ENCODE data around the gene SLC25A11.

The SLC25A11 gene

DNA sequence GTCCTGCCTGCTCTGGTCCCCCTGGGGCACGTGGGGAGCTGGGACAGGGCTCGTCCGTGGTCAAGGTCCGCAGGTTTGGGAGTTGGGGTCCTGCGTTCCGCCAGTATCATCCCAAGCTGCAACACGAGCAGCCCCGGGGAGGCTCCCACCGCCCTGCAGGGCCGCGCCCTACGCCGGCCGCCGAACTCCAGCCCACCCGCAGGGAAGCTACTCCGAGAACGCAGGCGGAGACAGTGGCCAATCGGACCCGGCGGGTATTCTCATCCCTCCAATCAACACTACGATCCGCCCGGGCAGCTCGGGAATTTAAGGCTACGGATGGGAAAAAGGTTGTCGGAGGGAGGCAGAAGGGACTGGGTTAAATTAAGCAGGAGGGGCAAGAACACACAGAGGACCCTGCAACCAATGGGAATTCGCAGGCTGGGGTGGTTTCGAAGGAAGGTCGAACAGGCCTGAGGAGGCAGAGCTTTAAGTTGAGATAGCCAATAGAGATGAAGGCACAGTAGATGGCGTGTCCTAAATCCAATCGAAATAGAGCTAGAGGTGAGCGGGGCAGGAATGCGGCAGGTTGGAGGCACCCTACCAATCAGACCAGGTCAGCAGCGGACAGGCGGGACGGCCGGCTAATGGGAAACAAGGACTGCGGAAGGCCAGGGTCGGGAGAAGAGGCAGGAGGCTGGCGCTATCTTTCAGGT lies 27.1 kb upstream of the SLC25A11 start:
- peak; percentile 98 for DNase-seq

DNA sequence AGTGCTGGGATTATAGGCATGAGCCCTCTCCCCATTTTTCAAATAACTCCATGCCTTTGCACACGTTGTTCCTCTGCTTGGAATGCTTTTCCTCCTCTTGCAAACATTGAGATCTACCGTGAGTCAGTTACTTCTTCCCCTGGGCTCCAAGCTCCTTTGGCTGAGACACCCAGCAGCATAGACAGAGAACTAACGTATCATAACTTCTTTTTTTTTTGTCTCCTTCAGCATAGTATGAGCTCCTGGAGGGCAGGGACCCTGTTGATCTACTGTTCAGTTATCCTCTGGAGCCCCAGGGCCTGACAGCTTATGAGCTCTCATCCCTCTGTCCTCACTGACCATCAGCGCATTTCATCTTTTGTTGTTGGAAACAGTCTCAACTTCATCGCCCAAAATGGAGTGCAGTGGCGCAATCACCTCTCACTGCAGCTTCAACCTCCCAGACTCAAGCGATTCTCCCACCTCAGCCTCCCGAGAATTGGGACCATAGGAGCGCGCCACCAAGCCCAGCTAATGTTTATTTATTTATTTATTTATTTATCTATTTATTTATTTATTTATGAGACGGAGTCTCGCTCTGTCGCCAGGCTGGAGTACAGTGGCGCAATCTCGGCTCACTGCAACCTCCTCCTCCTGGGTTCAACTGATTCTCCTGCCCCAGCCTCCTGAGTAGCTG lies 25.6 kb upstream of the SLC25A11 start:
- DNase-seq: no peak

DNA sequence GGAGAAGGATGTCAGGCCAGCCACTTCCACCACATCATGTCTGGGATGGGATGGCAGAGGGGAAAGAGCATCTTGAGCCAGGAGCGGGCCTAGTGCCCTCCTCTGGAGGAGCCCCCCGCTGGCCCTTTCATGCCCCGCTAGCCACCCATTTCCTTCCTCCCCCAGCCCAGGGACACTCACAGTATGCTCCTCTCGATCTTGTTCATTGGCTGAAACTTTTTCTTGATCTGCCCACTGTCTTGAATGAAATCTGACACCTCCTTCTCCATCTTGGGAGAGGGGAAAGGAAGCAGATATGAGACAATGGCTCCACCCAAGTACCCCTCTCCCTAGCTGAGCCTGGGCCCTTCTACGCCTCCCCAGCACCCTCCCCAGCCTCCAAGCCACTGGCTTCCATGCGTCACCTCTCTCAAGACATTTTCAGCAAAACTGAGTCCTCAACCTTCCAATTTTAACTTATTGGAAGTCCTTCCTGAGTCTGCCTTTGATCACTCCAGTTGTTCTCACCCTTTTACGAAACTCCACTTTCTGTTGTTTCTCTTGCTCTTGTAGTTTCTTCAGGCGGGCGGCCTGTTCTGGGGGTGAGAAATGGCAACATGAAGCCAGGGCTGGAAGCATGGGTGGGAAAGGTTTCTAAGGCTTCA lies 20.6 kb upstream of the SLC25A11 start:
- no peak for DNase-seq

DNA sequence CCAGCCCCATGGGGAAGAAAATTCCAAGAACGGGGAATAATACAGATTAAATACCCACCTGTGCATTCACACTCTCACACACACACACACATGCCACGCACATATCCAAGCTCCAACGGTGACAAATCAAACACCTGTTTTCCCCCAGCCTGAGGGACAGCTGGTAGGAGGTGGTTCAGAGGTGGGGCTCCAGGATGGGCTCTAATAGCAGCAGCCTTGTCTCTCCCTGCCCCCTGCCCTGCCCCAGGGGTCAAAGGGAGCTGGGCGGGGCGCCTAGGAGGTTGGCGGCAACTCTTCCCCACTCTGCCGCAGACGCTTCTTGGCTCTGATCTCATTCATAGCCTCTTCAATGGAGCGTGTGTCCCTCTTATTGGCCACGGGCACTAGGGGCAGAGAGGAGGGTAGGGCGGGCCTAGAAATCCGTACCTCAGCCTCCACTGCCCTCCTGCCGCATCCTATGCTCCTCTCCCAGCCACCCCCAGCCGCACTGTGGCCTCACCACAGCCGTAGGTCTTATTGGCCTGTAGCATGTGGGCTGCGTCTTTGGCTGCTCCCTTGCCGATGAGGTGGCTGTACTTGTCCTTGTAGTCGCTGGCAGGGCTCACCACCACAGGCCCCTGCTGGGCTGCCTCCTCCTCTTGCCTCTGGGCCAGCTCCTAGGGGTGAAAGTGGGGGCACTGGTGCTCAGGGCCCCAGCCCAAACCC lies 19.6 kb upstream of the SLC25A11 start:
- no peak for DNase-seq

DNA sequence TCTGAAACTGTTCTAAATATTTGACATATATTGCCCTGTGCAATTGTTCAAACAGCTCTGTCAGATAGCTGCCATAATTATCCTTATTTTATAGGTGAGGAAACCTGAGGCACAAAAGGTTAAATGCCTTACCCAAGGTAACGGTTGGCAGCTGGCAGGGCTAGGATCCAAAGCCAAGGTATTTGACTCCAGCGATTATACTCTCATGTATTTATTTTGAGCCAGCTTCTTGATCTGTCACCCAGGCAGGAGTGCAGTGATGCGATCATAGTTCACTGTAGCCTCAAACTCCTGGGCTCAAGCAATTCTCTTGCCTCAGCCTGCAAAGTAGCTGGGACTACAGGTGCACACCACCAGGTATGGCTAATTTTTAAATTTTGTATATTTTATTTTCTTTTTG lies 18.3 kb upstream of the SLC25A11 start:
- DNase-seq: no peak

DNA sequence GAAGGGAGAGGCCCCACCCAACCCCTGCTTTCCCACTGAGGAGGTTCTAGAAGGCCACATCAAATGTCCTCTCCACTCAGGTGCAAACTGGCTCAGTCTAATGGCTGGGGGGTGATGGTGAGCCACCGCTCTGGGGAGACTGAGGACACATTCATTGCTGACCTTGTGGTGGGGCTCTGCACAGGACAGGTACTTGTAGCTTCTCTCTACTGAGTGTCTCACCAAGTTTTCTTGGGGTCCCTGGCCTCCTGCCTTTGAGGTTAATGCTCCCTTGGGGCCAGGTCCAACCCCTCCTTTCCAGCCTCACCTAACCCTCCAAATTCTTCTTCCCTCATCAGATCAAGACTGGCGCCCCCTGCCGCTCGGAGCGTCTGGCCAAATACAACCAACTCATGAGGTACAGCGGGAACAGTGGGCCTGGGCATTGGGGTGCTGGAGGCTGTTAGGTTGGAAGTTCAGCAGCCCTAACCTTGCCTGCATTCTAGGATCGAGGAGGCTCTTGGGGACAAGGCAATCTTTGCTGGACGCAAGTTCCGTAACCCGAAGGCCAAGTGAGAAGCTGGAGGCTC lies 16.7 kb upstream of the SLC25A11 start:
- DNase-seq: no peak

DNA sequence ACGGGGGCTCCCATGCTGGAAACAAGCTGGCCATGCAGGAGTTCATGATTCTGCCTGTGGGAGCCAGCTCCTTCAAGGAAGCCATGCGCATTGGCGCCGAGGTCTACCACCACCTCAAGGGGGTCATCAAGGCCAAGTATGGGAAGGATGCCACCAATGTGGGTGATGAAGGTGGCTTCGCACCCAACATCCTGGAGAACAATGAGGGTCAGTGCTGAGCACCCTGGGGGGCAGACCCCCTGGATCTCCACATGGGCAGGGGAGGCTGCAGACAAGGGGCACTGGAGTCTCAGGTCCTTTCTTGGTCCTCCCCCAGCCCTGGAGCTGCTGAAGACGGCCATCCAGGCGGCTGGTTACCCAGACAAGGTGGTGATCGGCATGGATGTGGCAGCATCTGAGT lies 15.2 kb upstream of the SLC25A11 start:
- DNase-seq: no peak

DNA sequence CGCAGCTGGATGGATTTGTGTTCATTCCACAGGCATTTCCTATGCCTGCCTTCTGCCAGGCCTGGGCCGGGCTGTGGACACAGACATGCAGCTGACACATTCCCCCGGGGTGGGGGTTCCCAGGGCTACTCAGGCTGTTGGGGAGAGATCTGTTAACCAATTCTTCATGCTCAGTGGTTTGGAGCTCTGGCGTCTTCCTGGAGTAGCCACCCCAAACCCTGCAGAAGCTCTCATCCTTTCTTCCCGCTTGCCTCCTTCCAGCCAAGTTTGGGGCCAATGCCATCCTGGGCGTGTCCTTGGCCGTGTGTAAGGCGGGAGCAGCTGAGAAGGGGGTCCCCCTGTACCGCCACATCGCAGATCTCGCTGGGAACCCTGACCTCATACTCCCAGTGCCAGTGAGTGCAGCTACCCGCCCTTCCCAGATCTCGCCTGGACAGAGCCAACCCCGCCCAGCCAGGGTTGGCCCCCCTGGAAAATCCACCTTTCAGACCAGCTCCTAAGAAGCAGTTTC lies 13.7 kb upstream of the SLC25A11 start:
- DNase-seq: peak; percentile 40

DNA sequence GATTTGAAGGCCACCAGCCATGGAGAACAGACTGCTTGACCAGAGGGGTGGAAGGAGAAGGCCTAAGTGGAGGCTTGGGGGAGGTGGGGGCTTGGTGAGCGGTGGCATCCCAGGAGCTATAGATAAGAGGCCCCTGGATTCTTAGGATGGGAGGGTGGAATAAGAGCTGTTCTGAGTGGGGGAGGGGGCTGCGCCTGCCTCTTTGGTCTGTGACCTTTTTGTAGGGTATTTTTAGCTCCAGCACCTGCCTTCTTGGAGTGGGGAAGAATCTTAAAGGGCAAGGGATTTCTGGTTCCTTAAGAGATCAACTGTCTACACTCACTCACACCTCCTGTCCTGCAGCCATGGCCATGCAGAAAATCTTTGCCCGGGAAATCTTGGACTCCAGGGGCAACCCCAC lies 11.6 kb upstream of the SLC25A11 start:
- no peak for DNase-seq

DNA sequence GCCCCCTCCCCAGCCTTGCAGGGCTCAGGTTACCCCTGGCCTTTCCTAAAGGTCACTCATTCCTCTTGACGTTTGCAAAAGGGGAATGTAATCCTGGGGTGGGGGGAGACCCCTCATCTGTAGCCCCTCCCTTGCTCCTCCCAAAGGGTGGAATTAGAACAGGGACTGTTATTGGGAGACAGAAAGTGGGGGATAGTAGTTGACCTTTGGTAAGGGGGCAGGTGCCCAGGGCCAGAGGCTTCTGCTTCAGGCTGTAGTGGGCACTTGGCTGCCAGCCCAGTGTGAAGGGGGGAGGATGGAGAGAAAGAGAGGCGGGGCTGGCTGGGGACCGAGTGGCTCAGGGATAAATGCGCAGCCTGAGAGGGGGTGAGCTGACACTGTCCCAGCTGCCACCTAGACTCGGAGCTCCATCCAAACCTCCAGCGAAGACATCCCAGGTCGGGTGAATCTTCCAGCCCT lies 10.9 kb upstream of the SLC25A11 start, which contains the start of gene ENO3:
ENO3 (plus strand) TSS at position 374 of the 459 bp plus-strand sequence. CDS start 711 bp downstream, outside the sequence.
- no peak for DNase-seq

DNA sequence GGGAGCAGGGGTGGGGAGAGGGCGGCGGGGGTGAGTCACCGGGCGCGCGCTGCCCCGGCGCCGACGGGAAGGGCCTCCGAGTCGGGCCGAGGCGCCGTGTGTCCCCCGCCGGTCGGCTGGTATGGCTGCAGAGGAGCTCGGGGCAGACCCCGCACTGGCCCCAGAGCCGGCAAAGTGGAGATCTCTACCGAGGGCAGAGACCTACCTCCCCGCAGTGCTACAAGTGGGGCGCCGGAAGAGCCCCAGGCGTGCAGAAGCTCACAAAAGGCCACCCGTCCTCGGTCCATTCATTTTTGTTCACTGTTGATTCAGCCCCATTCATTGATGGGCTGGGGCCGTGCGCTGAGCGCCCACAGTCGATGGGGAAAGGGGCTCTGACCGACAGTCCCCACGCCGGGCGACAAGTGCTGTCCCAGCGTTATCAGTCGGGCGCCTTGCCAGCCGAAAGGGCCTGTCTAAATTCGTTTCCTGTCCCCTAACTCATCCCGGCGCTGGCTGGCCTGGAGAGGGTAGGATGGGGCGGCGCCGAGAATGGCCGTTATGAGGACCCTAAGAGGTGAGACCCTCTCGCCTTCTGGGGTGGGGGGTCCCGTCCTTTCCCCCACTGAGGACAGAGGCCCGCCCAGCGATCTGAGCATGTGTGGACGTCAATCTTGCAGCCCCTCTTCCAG lies 10.4 kb upstream of the SLC25A11 start:
- DNase-seq: peak; percentile 56

DNA sequence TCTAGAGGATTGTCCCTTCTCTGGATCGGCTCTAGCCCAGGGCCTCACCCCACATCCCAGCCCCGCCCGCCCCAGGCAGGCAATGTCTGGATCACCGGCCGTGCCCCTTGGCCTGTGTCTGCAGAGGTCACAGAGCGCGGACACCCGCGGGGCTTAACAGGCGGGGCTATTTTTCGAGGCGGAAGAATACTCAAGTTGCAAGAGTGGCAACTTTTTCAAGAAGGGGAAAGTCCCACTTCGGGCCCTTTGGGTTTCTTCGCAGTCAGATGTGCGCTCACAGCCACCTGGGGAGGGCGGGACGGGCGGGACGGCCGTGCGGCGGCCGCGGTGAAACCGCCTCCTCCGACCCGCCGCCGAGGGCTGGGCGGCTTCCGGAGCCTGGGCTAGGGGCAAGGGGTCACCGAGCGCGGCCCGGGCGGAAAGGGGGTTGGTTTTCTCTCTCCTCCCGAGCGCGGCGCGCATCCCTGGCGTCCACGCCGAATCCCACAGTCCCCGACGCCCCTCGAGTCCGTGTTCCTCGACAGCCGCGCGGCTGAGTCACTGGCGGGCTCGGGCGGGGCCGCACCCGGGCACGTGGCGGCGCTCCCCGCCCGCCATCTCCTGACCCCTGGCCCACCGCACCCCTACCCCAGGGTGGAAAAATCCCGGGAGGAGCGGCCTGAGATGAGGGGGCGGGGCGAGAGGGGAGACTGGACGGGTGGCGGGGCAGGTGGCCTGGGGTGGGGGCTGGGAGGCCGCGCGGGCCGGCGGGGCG lies 9.7 kb upstream of the SLC25A11 start:
- peak; percentile 13 for DNase-seq

DNA sequence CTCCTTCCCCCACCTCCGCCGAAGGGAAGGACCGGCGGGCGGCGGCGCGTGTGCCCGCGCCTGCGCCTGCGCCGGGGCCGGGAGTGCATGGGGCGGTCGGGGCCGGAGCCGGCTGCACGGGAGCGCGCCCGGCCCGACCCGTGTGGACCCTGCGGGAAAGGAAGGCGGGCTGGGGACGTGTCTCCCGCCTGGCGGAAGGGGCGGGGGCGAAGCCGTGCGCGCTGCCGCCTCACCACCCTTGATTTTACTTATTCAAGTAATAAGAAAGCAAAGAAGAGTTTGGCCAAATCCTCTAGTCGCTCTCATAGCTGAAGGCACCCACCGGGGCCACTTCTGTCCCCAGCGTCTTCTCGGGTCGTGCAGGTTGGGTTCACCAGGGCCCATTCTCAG lies 9.1 kb upstream of the SLC25A11 start:
- DNase-seq: peak; percentile 89

DNA sequence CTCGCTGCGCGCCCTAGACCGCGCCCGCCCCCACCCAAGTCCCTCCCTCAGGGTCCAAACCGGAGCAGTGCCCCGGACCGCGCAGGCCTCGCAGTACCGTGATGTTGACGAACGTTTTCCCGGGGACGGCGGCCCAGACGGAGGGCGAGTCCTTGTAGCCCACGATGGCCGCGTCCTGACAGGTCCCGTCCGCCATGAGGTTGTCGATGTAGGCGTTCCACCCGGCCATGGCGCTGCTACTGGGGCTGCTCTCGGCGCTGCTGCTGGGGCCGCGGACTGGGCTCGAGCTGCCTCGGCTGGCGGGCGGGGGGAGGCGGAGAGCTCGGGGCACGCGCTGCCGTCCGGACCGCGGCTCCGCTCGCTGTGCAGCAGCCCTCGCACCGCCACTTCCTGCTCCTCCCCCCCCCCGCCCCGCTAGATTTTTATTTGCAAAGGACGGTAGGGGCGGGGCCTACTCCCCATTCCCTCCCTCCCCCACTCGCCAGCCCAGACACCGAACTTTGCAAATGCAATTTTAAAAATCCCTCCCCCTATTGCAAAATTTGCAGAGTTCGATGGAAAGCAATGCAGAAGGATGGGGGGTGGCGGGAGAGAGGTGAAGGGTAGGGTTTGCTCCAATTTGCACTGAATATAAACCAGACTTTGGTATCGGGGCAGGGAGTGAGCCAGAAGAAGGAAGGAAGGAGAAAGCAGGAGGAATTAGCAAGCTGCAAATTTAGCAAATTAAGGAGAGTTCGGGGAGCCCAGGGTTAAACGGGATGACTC lies 8.5 kb upstream of the SLC25A11 start, which contains the start of gene PFN1:
PFN1 (minus strand) TSS at position 365 of the 765 bp plus-strand sequence; CDS start at position 229, 136 bp downstream.
- peak; percentile 81 for DNase-seq

DNA sequence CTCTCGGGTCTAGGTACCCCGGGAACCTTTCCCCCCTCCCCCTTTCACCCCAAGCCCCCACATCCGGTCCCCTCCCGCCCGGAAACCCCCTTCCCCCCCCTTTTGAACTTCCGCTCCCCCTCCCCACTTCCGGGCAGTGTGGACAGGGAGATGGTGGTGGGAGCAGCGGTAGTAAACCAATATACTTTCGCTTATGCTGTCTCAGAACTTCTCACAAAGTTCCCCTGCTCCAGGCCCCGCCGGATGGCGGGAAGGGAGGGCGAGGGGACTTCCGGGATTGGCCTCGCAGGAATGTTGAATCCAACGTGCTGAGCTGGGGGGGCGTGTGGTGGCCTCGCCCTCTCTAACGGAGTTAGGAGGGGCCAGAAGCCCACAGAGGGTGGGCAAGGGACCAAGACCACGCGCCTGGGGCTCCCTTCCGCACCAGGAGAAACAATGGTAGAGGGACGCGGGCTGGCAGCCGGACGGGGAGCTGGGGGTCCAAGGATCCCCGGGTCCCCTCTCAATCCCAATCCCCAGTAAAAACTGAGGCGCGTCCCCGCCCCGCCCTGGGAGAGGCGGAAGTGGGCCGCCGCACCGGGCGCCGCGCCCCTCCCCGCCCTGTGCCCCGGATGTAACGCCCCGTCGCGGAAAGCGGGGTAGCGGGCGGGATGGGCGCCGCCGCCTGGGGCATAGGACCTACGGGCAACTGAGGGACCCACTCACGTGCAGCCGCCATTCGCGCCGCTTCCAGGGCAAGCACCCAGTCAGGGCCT lies 7.7 kb upstream of the SLC25A11 start:
- peak; percentile 29 for DNase-seq

DNA sequence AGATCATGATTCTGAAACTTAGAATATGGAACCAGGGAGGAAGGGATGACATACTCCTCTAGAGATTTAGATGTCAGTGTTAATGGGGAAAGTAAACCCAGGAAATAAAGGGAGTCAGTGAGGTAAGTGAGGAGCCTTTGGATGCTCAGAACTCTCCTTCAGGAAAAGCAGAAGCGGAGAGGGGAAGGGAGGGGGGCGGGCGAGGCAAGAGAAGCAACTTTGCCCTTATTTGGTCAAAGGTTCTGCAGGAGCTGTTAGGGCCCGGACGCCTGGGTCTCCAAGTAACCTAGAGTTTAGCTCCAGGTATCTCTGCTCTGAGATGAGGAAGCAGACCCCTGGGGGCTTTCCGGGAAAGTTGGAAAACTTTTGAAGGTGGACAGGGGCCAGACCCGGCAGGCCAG lies 7.2 kb upstream of the SLC25A11 start:
- DNase-seq: no peak

DNA sequence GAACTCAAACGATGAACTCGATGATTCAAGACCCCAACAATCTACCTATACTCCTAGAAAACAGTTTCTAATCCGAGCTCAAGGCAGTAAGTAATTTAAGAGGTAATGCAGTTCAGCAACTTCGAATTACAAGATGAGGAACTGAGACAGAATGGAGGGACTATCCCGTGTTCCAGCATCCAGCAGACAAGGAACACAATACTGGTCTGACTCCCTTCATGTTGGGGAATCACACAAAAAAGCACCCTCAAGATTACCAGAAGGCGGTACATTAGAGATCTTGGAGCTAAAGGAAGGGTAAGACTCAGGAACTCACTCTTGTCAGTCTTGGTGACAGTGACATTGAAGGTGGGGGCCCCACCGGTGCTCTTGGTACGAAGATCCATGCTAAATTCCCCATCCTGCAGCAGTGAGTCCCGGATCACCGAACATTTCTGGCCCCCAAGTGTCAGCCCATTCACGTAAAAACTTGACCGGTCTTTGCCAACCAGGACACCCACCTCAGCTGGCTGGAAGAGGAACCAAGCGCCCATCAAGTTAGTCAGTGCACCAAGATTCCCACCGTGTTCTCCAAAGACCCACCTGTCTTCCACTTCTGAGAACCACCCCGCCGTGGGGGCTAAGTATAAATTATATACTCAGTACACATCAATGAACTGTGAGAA lies 6.6 kb upstream of the SLC25A11 start:
- DNase-seq: no peak

DNA sequence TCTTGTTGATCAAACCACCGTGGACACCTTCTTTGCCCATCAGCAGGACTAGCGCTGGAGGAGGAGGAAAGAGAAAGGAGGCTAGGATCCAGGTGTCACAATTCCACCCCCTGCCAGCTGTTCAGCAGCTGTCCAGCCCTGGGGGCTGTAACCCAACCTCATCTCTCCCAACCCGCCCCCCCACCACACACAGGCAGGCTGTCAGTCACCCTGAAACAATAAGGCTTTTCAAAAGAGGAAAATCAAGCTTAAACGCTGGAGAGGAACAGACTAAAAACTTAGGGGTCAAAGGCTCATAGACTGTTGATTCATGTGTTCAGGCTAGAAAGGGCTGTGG lies 6.1 kb upstream of the SLC25A11 start:
- DNase-seq: no peak
